A549 (cell line): ENCODE results near the gene ZPLD1.

ENCODE experiments used
- CHD2 ChIP-seq: fragments of 150-350 bp; IDR thresholded peaks from 2 replicates; pipeline ENCODE4 v1.6.1; 2014; ENCODE audit warnings: low read length; ENCODE audit not compliant: partially characterized antibody
- KDM1A ChIP-seq: fragments of 200-600 bp; sonication (generic); IDR thresholded peaks from 2 replicates; pipeline ENCODE4 v1.6.1; 2016; ENCODE audit warnings: low read depth, mild to moderate bottlenecking
- MAFK ChIP-seq: fragments of 450-650 bp; IDR thresholded peaks from 2 replicates; pipeline ENCODE4 v1.6.1; 2014; ENCODE audit not compliant: partially characterized antibody
- POLR2A ChIP-seq: IDR thresholded peaks from 2 replicates; pipeline ENCODE4 v1.6.1; 2012; ENCODE audit warnings: mild to moderate bottlenecking, low read length
- RAD21 ChIP-seq, 2 experiments: fragments of >200 bp in 1 of 2; sonication (Bioruptor Twin) in 1 of 2; formaldehyde crosslinking in 1 of 2; IDR thresholded peaks in 1 of 2; conservative IDR thresholded peaks in 1 of 2; 2 replicates in 1 of 2; 3 replicates in 1 of 2; pipeline ENCODE4 v1.6.1; 2012 to 2018; ENCODE audit warnings: inconsistent platforms in 1 of 2
- RCOR1 ChIP-seq: fragments of 150-350 bp; IDR thresholded peaks from 2 replicates; pipeline ENCODE4 v1.6.1; 2014; ENCODE audit warnings: antibody characterized with exemption, low read length, low read depth
- TP53 ChIP-seq: fragments of 250-450 bp; sonication (Bioruptor Pico); IDR thresholded peaks from 2 replicates; pipeline ENCODE4 v1.5.0; 2021; ENCODE audit warnings: mild to moderate bottlenecking, moderate library complexity
- ZNF302 ChIP-seq: fragments of 250-450 bp; sonication (Bioruptor Pico); IDR thresholded peaks from 2 replicates; pipeline ENCODE4 v1.9.0; 2021; ENCODE audit warnings: inconsistent platforms, mild to moderate bottlenecking, moderate library complexity
- TF ChIP-seq, protein P1 (sequence below): fragments of >200 bp; sonication (Bioruptor Twin); formaldehyde crosslinking; IDR thresholded peaks from 3 replicates; pipeline ENCODE4 v1.5.1; 2016

DNA sequence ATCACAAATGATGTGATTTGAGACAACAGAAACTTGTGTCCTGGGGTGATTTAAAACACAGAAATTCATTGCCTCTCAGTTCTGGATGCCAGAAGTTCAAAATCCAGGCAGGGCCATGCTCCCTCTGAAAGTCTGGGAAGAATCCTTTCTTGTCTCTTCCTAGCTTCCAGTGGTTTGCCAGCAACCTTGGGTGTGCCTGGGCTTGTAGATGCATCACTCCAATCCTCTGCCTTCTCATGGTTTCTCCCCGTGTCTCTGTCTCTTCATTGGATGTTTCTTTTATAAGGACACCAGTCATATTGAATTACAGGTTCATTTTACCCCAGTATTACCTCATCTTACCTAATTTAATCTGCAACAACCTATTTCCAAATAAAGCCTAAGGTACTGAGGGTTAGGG, 16.7 kb downstream of the ZPLD1 start:
- TF ChIP-seq, protein P1, sequence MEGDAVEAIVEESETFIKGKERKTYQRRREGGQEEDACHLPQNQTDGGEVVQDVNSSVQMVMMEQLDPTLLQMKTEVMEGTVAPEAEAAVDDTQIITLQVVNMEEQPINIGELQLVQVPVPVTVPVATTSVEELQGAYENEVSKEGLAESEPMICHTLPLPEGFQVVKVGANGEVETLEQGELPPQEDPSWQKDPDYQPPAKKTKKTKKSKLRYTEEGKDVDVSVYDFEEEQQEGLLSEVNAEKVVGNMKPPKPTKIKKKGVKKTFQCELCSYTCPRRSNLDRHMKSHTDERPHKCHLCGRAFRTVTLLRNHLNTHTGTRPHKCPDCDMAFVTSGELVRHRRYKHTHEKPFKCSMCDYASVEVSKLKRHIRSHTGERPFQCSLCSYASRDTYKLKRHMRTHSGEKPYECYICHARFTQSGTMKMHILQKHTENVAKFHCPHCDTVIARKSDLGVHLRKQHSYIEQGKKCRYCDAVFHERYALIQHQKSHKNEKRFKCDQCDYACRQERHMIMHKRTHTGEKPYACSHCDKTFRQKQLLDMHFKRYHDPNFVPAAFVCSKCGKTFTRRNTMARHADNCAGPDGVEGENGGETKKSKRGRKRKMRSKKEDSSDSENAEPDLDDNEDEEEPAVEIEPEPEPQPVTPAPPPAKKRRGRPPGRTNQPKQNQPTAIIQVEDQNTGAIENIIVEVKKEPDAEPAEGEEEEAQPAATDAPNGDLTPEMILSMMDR = no peak
- TF ChIP-seq TP53 (CRISPR knock-in tag) (no peak), RCOR1 (no peak), POLR2A (no peak), KDM1A (no peak), ZNF302 (no peak), RAD21 (conservative IDR thresholded peaks at IDR 0.05 in 1 of 2, IDR thresholded peaks at IDR 0.05 in 1 of 2) (no peak), CHD2 (no peak), MAFK (no peak)
